Type B pancreatic cell (in vitro differentiated cells): ENCODE data around the gene RHOB. TPM values are rescaled to one million over a fixed set of nuclear protein-coding genes. Genes with fewer than 3 reads are reported as not detected.

Experiments used
- DNase-seq: peaks from one replicate; pipeline ENCODE4 v3.0.0; 2021; ENCODE audit warnings: mixed read lengths; ENCODE audit not compliant: unreplicated experiment; ENCODE audit errors: extremely low spot score
- H3K27ac Mint-ChIP-seq: 2 replicates; pipeline ENCODE4 v1.8.0; 2021; ENCODE audit warnings: mild to moderate bottlenecking, mixed read lengths
- H3K27me3 Mint-ChIP-seq: 2 replicates; pipeline ENCODE4 v1.8.0; 2021; ENCODE audit warnings: mixed read lengths
- H3K36me3 Mint-ChIP-seq: 2 replicates; pipeline ENCODE4 v1.8.0; 2021; ENCODE audit warnings: mixed read lengths
- H3K4me1 Mint-ChIP-seq: one replicate; pipeline ENCODE4 v1.8.0; 2021; ENCODE audit warnings: mixed read lengths; ENCODE audit not compliant: unreplicated experiment
- H3K4me3 Mint-ChIP-seq: 2 replicates; pipeline ENCODE4 v1.8.0; 2021; ENCODE audit warnings: mild to moderate bottlenecking, mixed read lengths
- H3K9me3 Mint-ChIP-seq: 2 replicates; pipeline ENCODE4 v1.8.0; 2021; ENCODE audit warnings: mixed read lengths
- CTCF ChIP-seq: fragments of 200-600 bp; sonication (generic); conservative IDR thresholded peaks from 2 replicates; pipeline ENCODE4 v1.5.0; 2021; ENCODE audit warnings: antibody characterized with exemption, mild to moderate bottlenecking
- total RNA-seq: library from RNA; stranded (reverse); gene quantifications from 2 replicates; pipeline ENCODE4 v1.2.1, GENCODE V29; 2021; ENCODE audit warnings: low replicate concordance

Gene RHOB
- total RNA-seq, 1 donor from 2014 or later: 82.8 TPM

GRCh38 chr2:20427931-20428526, 18.8 kb upstream of the RHOB start:
- no peak for TF ChIP-seq CTCF
- Mint-ChIP-seq H3K9me3 (no peaks in the 10 kb centered on the region), H3K27ac (no peak overlapping the region), H3K4me3 (no peak overlapping the region), H3K4me1 (peaks cover 7% of the 10 kb centered on the region), H3K36me3 (no peaks in the 10 kb centered on the region), H3K27me3 (peaks cover 17% of the 10 kb centered on the region)
- no peak for DNase-seq

GRCh38 chr2:20428717-20429490, 18.0 kb upstream of the RHOB start:
- no peaks in the 10 kb centered on the region for H3K36me3 Mint-ChIP-seq
- H3K9me3 Mint-ChIP-seq: no peaks in the 10 kb centered on the region
- H3K4me3 Mint-ChIP-seq: no peak overlapping the region
- no peak overlapping the region for H3K27ac Mint-ChIP-seq
- TF ChIP-seq CTCF: no peak
- no peak for DNase-seq
- H3K27me3 Mint-ChIP-seq: peaks cover 16% of the 10 kb centered on the region
- peaks cover 7% of the 10 kb centered on the region for H3K4me1 Mint-ChIP-seq

DNA sequence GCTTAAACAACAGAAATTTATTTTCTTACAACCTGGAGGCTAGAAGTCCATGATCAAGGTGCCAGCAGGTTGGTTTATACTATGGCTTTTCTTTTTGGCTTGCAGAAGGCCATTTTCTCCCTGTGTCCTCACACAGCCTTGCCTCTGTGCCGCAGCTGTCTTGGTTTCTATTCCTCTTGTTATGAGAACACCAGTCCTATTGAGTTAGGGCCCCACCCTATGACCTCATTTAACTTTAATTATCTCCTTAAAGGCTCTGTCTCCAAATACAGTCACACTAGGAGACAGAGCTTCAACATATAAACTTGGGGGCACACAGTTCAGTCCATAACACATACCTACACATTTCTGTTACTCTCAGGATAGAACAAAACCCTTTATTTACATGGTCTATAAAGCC, 17.3 kb upstream of the RHOB start:
- no peak for DNase-seq
- H3K27ac Mint-ChIP-seq: no peak overlapping the region
- TF ChIP-seq CTCF: no peak
- peaks cover 7% of the 10 kb centered on the region for H3K4me1 Mint-ChIP-seq
- no peaks in the 10 kb centered on the region for H3K9me3 Mint-ChIP-seq
- H3K4me3 Mint-ChIP-seq: no peak overlapping the region
- peaks cover 16% of the 10 kb centered on the region for H3K27me3 Mint-ChIP-seq
- H3K36me3 Mint-ChIP-seq: no peaks in the 10 kb centered on the region

- TF ChIP-seq CTCF: no peak
- H3K9me3 Mint-ChIP-seq: no peaks in the 10 kb centered on the region
These were observed 16.8 kb upstream of the RHOB start for GRCh38 chr2:20430035-20430434.

GRCh38 chr2:20430461-20431300, 16.2 kb upstream of the RHOB start:
- no peak for DNase-seq
- H3K27me3 Mint-ChIP-seq: peaks cover 20% of the 10 kb centered on the region

More at GRCh38 chr2:20430035-20430434, 16.8 kb upstream of the RHOB start:
- DNase-seq: no peak
- peaks cover 19% of the 10 kb centered on the region for H3K27me3 Mint-ChIP-seq
- no peak overlapping the region for H3K27ac Mint-ChIP-seq
- no peaks in the 10 kb centered on the region for H3K36me3 Mint-ChIP-seq
- H3K4me1 Mint-ChIP-seq: peaks cover 4% of the 10 kb centered on the region
- H3K4me3 Mint-ChIP-seq: no peak overlapping the region

More at GRCh38 chr2:20430461-20431300, 16.2 kb upstream of the RHOB start:
- H3K27ac Mint-ChIP-seq: no peak overlapping the region
- no peaks in the 10 kb centered on the region for H3K36me3 Mint-ChIP-seq
- H3K9me3 Mint-ChIP-seq: no peaks in the 10 kb centered on the region
- no peak overlapping the region for H3K4me3 Mint-ChIP-seq
- TF ChIP-seq CTCF: no peak
- H3K4me1 Mint-ChIP-seq: no peaks in the 10 kb centered on the region
